ENCODE data around the gene TPT1. TPM values are rescaled to one million over a fixed set of nuclear protein-coding genes. Genes with fewer than 3 reads are reported as not detected.

The TPT1 gene
- total and polyA plus RNA-seq, 9 of the 15 experiments (the other 6 are each of a cell fraction or from before 2014, with no cell fraction given), result 602 to 2,508 (median 1,784) TPM

DNA sequence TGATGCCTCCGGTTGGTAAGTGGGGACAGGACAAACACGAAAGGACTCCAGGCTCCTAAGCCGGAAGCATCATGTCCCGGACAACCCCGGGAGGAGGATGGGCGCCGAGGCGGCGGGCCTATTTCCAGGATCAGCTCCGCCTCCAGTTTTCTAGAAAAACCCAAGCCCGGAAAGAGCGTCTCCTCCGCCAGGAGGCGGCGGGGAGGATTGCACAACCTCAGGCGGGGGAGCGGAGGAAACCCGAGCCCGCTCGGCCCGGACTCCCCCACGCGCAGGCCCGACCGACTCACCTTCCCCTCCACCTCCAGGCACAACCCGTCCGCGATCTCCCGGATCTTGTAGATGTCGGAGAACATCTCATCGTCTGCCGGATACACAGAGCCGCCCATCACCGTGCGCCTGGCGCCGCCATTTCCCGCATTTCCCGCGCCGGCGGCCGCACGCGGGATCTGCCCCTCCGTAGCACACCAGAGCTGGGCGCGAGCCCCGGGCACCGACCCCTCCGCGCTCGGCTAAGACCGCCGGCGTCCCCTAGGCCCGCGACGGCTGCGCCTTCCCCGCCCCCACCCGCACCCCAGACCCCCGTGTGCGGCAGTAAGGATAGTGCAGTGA is 455 bp downstream of the TPT1 start (continued):
- TF ChIP-seq, protein P1, sequence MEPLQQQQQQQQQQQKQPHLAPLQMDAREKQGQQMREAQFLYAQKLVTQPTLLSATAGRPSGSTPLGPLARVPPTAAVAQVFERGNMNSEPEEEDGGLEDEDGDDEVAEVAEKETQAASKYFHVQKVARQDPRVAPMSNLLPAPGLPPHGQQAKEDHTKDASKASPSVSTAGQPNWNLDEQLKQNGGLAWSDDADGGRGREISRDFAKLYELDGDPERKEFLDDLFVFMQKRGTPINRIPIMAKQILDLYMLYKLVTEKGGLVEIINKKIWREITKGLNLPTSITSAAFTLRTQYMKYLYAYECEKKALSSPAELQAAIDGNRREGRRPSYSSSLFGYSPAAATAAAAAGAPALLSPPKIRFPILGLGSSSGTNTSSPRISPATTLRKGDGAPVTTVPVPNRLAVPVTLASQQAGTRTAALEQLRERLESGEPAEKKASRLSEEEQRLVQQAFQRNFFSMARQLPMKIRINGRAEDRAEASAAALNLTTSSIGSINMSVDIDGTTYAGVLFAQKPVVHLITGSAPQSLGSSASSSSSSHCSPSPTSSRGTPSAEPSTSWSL (CRISPR knock-in tag; IDR thresholded peaks at IDR 0.05; ENCODE audit: borderline replicate concordance), result no peak
- TF ChIP-seq JUNB (CRISPR knock-in tag; conservative IDR thresholded peaks at IDR 0.05) (no peak), CEBPG (CRISPR knock-in tag; IDR thresholded peaks at IDR 0.05) (peak; percentile 97), CEBPG (tag; conservative IDR thresholded peaks at IDR 0.05 in 1 of 2, IDR thresholded peaks at IDR 0.05 in 1 of 2) (peak; percentile 97 to 98), L3MBTL2 (IDR thresholded peaks at IDR 0.05) (peak; percentile 18; the same call in 1 of the 2 replicates), SMAD4 (CRISPR knock-in tag; conservative IDR thresholded peaks at IDR 0.05) (peak; percentile 93), HNRNPK (IDR thresholded peaks at IDR 0.05; ENCODE audit: low read depth, low read length, poor library complexity, severe bottlenecking) (no peak), CBFA2T3 (IDR thresholded peaks at IDR 0.05) (peak; percentile 19; the same call in 1 of the 2 replicates), TSHZ1 (CRISPR knock-in tag; IDR thresholded peaks at IDR 0.05) (no peak), HDAC6 (IDR thresholded peaks at IDR 0.05; ENCODE audit: low read depth, low read length) (no peak), TRIM28 (IDR thresholded peaks at IDR 0.05) (no peak), MXI1 (IDR thresholded peaks at IDR 0.05; ENCODE audit: low read depth, low read length) (no peak), MIER1 (IDR thresholded peaks at IDR 0.05; ENCODE audit: low read depth) (no peak), ZNF444 (CRISPR knock-in tag; IDR thresholded peaks at IDR 0.05) (no peak), PTBP1 (IDR thresholded peaks at IDR 0.05; ENCODE audit: low read depth, low read length) (no peak), COPS2 (conservative IDR thresholded peaks at IDR 0.05) (no peak), ZNF282 (CRISPR knock-in tag; IDR thresholded peaks at IDR 0.05) (no peak), ARHGAP35 (IDR thresholded peaks at IDR 0.05; ENCODE audit: partially characterized antibody) (no peak), POLR2AphosphoS2 (IDR thresholded peaks at IDR 0.05; ENCODE audit: low read length) (peak; percentile 34; the same call in 1 of the 2 replicates), ATF1 (CRISPR knock-in tag; IDR thresholded peaks at IDR 0.05) (no peak), ATF1 (tag; IDR thresholded peaks at IDR 0.05) (no peak), TARDBP (IDR thresholded peaks at IDR 0.05) (no peak), ZBTB1 (CRISPR knock-in tag; IDR thresholded peaks at IDR 0.05; ENCODE audit: borderline replicate concordance, low read depth) (no peak)
- TF ChIP-seq, protein P2, sequence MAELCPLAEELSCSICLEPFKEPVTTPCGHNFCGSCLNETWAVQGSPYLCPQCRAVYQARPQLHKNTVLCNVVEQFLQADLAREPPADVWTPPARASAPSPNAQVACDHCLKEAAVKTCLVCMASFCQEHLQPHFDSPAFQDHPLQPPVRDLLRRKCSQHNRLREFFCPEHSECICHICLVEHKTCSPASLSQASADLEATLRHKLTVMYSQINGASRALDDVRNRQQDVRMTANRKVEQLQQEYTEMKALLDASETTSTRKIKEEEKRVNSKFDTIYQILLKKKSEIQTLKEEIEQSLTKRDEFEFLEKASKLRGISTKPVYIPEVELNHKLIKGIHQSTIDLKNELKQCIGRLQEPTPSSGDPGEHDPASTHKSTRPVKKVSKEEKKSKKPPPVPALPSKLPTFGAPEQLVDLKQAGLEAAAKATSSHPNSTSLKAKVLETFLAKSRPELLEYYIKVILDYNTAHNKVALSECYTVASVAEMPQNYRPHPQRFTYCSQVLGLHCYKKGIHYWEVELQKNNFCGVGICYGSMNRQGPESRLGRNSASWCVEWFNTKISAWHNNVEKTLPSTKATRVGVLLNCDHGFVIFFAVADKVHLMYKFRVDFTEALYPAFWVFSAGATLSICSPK (IDR thresholded peaks at IDR 0.05; ENCODE audit: borderline replicate concordance), result no peak
